Liver (tissue), 2 donors: ENCODE measurements around the gene PIRT.

ENCODE experiments used
- GABPA ChIP-seq, 2 donors: IDR thresholded peaks in 1 of 2; conservative IDR thresholded peaks in 1 of 2; 2 replicates each; pipeline ENCODE4 v1.6.1; 2016; ENCODE audit warnings: antibody characterized with exemption in 2 of 2, mild to moderate bottlenecking in 1 of 2, moderate library complexity in 1 of 2
- NR2F2 ChIP-seq: IDR thresholded peaks from 2 replicates; pipeline ENCODE4 v1.6.1; 2016; ENCODE audit warnings: antibody characterized with exemption
- YY1 ChIP-seq: IDR thresholded peaks from 2 replicates; pipeline ENCODE4 v1.6.1; 2016; ENCODE audit warnings: antibody characterized with exemption, mild to moderate bottlenecking
- TF ChIP-seq, protein P1 (sequence below): IDR thresholded peaks from 2 replicates; pipeline ENCODE4 v1.6.1; 2016; ENCODE audit warnings: antibody characterized with exemption
- TF ChIP-seq, protein P2 (sequence below): IDR thresholded peaks from 2 replicates; pipeline ENCODE4 v1.6.1; 2016; ENCODE audit warnings: antibody characterized with exemption
- donor health status: healthy.

DNA sequence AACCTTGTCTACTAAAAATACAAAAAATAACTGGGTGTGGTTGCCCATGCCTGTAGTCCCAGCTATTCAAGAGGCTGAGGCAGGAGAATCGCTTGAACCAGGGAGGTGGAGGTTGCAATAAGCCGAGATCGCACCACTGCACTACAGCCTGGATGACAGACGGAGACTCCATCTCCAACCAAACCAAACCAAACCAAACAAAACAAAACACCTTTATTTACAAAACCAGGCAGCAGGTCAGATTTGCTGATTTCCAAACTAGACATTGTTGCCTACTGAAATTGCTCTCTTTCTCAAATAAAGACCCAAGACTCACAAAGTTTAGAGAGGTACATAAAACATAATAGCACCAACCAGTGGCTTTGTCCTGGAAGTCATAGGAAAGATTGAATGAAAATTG is 28.3 kb downstream of the PIRT start:
- no peak for TF ChIP-seq NR2F2
- TF ChIP-seq YY1, result no peak
- TF ChIP-seq, protein P1, sequence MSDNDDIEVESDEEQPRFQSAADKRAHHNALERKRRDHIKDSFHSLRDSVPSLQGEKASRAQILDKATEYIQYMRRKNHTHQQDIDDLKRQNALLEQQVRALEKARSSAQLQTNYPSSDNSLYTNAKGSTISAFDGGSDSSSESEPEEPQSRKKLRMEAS, result no peak
- TF ChIP-seq GABPA (IDR thresholded peaks at IDR 0.05 in 1 of 2, conservative IDR thresholded peaks at IDR 0.05 in 1 of 2), result no peak
- TF ChIP-seq, protein P2, sequence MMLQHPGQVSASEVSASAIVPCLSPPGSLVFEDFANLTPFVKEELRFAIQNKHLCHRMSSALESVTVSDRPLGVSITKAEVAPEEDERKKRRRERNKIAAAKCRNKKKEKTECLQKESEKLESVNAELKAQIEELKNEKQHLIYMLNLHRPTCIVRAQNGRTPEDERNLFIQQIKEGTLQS, result no peak
